GM12872 (cell line): ENCODE measurements around the gene NUMA1.
A peak's percentile ranks its signal among the peaks of the same experiment; 100 is the strongest.

Experiments used
- CTCF ChIP-seq: IDR thresholded peaks from 3 replicates; pipeline ENCODE4 v1.5.1; 2011; ENCODE audit warnings: low read depth, mild to moderate bottlenecking, low read length, moderate library complexity; ENCODE audit not compliant: insufficient read depth

NUMA1 gene

GRCh38 chr11:72083414-72083813 lies 3.1 kb upstream of the NUMA1 start:
- TF ChIP-seq CTCF = no peak

- no peak for TF ChIP-seq CTCF
These were observed 1.6 kb upstream of the NUMA1 start for GRCh38 chr11:72081821-72082453.

- TF ChIP-seq CTCF = no peak
These were observed 872 bp upstream of the NUMA1 start for GRCh38 chr11:72081184-72081644.

GRCh38 chr11:72079819-72080325 lies 470 bp downstream of the NUMA1 start:
- TF ChIP-seq CTCF = no peak

GRCh38 chr11:72078477-72078876 lies 1.9 kb downstream of the NUMA1 start:
- no peak for TF ChIP-seq CTCF

GRCh38 chr11:72075756-72076155 lies 4.6 kb downstream of the NUMA1 start:
- no peak for TF ChIP-seq CTCF

- TF ChIP-seq CTCF = peak; percentile 33; the same call in 2 of the 3 replicates
These were observed 5.2 kb downstream of the NUMA1 start for GRCh38 chr11:72075109-72075508.

- no peak for TF ChIP-seq CTCF
These were observed 8.0 kb downstream of the NUMA1 start for GRCh38 chr11:72072348-72072747.
